HFF-Myc (cell line): ENCODE results near the gene MRPL48.

ENCODE experiments used
- DNase-seq: peaks from one replicate; pipeline ENCODE4 v3.0.0-alpha.2; 2011; ENCODE audit warnings: low read depth; ENCODE audit errors: extremely low read depth
- H3K4me3 ChIP-seq: replicated peaks from 2 replicates; pipeline ENCODE4 v1.5.1; 2011; ENCODE audit warnings: low read depth, mild to moderate bottlenecking, control low read depth, low read length
- CTCF ChIP-seq: IDR thresholded peaks from 2 replicates; pipeline ENCODE4 v1.5.1; 2012; ENCODE audit warnings: mild to moderate bottlenecking, low read depth, low read length, control low read depth; ENCODE audit errors: missing control alignments

The MRPL48 gene

DNA sequence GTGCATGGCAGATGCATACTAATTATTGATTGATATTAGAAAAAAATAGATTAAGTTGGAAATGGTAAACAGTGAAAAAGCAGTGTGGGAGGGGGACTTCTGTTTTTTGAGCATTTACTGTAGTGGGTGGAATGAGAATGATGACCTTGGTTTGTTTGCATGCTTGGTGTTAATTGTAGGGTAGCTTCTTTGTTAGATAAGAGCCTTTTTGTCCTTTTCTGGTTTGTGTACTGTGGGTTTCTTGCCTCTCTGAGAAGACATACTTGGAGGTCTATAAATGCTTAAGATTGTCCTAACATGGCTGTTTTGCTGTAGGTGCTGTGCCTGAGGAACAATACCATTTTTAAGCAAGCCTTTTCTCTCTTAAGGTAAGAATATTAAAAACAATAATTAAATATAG lies 17.0 kb downstream of the MRPL48 start:
- no peak for DNase-seq

GRCh38 chr11:73808052-73808451 lies 20.4 kb downstream of the MRPL48 start:
- H3K4me3 ChIP-seq: no peak overlapping the region
- no peak for DNase-seq
- TF ChIP-seq CTCF: no peak

More for the DNA sequence above, 17.0 kb downstream of the MRPL48 start:
- TF ChIP-seq CTCF: no peak
- no peak overlapping the region for H3K4me3 ChIP-seq

DNA sequence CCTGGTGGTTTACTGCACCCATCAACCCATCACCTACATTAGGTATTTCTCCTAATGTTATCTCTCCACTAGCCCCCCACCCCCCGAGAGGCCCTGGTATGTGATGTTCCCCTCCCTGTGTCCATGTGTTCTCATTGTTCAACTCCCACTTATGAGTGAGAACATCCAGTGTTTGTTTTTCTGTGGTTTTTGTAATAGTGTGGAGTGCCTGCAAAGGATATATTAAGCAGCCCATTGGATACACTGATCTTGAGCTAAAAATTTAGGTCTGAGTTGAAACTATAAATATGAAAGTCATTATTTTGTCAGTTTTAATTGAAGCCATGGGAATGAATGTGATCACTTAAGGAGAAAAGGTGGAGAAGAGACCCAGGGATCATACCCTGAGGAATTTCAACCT lies 23.0 kb downstream of the MRPL48 start:
- no peak overlapping the region for H3K4me3 ChIP-seq
- no peak for TF ChIP-seq CTCF
- DNase-seq: no peak

GRCh38 chr11:73812234-73812633 lies 24.6 kb downstream of the MRPL48 start:
- no peak for TF ChIP-seq CTCF
- H3K4me3 ChIP-seq: no peak overlapping the region

DNA sequence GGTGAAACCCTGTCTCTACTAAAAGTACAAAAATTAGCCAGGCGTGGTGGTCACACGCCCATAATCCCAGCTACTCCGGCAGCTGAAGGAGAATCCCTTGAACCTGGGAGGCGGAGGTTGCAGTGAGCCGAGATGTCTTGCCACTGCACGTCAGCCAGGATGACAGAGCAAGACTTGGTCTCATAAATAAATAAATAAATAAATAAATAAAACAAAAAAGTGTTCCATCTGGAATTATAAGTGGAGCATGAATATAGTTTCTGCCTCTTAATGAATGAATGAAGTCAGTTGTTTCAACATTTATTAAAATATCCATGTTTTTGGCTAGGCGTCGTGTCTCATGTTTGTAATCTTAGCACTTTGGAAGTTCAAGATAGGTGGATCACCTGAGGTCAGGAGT lies 27.1 kb downstream of the MRPL48 start:
- no peak for DNase-seq
- no peak for TF ChIP-seq CTCF
- H3K4me3 ChIP-seq: no peak overlapping the region

More at GRCh38 chr11:73812234-73812633, 24.6 kb downstream of the MRPL48 start:
- DNase-seq: no peak

GRCh38 chr11:73818846-73819245 lies 31.2 kb downstream of the MRPL48 start:
- H3K4me3 ChIP-seq: no peak overlapping the region
- DNase-seq: no peak

More at GRCh38 chr11:73818846-73819245, 31.2 kb downstream of the MRPL48 start:
- TF ChIP-seq CTCF: no peak
